Fibroblast of peridontal ligament (primary cell): ENCODE results near the gene MRGPRF.

Experiments used
- DNase-seq: peaks from one replicate; pipeline ENCODE4 v3.0.0-alpha.2; 2010; ENCODE audit errors: extremely low read depth

MRGPRF gene

DNA sequence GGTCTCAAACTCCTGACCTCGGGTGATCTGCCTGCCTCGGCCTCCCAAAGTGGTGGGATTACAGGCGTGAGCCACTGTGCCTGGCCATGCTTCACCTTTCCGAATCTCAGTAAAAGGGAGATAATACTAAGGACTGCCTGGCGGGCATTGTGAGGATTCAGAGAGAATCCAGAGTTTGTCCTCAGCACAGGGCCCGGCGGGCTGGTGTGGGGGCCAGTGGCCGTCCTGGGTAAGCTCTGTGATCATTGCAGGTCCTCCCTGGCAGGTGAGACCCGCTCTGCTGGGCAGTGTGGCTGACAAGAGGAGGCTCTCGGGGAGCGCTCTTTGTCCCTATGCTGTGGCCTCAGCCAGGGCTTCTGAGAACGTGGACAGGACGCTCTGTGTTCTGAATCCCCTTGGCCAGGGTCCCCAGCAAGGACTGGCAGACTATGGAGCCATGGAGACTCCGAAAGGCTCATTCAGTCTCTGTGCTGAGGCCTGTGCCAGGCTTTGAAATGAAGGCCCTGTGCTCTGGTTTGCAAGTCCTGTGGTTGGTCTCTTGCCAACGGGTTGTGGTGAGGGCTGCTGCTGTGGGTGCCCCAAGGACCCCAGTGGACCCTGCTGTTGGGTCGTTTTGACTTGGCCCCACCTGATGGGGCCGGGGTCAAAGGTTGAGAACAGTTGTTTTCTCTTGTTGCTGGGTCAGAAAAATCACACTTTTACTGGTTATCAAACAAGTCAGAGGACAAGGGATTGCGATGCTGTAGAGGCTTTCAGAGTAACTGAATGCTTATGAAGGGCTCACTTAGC, 37.7 kb upstream of the MRGPRF start:
- DNase-seq, result no peak

DNA sequence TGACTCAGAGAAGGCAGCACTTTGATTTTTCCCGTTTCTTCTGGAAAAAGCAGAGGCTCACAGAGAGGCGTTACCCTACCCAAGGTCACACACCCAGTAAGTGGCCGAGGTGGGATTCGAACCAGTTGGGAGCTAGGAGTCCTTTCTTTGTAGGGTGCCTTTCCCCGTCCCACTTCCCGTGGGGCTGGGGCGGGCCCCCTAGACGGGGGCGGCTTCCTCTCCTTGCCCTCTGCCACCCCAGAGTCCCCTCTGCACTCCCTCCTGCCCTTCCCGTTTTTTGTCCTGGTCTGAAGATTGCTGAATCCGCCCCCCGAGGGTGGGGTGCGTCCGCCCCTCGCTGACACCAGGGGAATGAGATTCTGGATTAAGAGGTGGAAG, 36.4 kb upstream of the MRGPRF start:
- DNase-seq, result no peak

DNA sequence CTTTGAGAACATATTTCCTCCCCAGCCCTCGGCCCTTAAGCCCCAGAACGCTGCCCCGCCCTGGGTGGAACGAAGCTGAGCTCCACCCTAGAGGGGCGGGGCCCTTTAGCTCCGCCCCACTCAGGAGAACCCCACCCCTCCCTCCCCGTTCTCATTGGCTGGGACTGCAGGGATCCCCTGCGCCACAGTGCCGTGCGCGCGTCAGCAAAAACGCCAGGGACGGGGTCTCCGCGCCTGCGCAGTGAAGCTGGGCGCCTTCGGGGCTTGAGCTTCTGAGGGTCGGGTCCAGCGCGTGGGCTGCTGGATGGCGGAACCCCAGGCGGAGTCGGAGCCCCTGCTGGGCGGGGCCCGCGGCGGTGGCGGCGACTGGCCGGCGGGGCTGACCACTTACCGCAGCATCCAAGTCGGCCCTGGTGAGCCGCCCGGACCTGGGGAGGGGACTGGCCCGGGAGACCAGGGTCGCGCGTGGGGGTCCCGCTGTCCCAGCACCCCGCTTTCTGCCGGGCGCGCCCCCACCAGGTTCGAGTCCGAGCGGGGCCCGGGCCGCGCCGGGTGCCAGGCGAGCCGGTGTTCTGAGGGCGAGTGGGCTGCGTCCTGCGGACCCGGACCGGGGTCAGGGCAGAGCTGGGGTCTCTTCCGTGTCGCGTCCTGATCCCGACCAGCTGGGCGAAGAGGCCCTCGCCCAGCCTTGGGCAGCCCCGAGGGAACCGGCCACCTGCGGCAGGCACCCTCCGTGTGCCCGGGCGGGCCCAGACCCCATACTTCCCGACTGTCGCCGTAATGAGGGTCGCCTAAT, 35.8 kb upstream of the MRGPRF start, which contains the start of gene TPCN2:
TPCN2 (plus strand) TSS at position 239 of the 796 bp plus-strand sequence; CDS start at position 305, 66 bp downstream.
- peak; percentile 93 for DNase-seq

DNA sequence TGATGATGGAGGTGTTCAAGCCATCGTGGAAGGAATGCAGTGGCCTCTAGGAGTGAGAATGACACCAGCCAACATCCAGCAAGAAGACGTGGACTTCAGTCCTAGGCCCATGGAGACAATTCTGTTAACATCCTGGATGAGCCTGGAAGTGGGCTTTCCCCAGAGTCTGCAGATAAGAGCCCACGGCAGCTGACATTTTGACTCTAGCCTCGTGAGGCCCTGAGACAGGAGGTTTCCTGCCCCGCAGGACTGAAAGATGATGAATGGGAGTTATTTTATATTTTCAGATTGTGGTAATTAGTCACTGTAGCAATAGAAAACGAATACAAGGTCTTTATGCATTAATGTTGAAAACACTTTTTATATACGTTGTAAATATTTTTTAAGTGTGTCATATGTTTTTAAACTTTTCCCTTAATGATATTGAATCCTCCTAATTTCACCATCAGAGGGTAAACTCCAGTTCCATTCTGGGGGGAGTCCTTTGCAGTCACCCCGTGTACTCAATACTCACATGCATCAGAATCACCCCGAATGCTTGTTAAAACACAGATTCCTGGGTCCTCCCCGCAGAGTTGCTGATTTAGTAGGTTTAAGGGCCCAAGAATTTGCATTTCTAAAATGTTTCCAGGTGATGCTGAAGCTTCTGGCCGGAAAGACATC, 35.1 kb upstream of the MRGPRF start:
- no peak for DNase-seq

DNA sequence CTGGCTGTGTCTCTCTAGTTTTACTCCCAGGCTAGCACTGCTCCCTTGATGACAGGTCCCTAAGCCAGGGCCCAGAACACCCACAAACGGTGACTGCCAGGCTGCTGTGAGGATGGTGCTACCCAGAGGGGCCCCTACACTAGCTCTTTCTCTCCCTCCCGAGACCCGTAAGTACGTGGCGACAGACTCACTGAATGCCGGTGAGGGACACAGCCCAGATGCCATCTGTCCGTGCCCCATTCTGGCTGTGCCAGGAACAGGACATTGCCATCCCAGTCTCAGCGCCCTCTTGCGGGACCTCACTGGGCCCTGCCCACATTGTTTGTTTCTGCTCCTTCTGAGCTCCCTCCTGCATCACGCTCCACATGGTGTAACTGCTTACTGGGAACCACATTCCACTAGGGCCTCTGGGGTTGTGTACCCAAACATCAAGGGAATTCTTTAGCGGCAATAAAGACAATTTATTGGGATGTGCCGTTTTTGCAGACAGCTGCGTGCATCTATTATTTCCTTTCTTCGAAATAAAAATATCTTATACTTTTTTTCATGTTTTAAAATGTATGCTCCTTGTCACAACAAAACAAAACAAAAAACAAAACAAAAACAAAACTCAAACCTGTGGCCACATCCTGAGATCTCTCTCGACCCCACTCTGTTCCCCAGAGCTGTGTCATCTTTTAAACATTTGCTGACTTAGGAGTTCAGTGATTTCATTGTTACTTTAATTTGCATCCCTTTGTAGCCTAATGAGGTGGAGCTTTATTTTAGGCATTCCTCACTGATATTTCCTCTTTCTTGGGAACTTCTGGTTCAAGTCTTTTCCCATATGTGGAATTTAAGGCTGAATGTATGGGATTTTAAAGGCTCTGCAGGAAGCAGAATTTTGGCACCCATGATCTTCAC, 31.3 kb upstream of the MRGPRF start:
- peak; percentile 77 for DNase-seq

DNA sequence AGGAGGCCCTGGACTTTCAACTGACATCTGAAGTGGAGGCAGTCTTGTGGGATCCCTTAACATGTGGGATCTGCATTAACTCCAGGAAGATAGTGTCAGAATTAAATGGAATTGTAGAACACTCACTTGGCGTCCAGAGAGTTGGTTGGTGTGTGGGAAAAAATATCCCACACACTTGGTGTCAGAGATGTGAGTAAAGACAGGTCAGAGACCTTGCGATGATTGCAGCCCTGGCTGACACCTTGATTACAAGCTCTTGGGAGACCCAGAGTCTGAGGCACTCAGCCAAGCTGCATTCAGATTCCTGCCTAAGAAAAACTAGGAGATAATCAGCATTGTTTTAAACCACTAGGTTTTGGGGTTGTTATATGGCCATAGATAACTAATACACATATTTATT, 28.5 kb upstream of the MRGPRF start:
- DNase-seq, result peak; percentile 66

DNA sequence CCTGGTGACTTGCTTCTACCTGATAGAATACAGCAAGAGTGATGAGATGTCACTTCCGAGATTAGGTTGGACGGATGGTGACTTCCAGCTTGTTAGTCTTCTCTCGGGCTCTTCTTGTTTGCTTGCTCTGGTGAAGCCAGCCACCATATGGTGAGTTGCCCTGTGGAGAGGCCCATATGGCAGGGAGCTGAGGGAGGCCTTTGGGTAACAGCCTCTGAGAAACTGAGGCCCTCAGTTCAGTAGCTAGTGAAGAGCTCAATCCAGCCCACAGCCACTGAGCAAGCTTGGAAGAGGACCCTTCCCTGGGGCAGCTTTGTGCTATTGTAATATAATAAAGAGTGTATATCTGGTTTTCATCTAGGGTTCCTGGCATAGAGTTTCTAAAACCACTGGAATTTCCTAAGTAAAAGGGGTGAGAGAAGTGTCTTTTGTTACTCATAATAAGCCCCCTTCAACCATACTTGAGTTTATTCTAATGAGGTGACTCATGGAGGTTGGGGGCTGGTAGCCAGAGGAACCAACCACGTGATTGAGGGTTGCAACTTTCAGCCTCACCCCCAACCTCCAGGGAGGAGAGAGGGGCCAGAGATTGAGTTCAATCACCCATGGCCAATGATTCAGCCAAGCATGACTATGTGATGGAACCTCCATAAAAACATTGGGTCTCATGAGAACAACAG, 27.7 kb upstream of the MRGPRF start:
- DNase-seq, result peak; percentile 97

DNA sequence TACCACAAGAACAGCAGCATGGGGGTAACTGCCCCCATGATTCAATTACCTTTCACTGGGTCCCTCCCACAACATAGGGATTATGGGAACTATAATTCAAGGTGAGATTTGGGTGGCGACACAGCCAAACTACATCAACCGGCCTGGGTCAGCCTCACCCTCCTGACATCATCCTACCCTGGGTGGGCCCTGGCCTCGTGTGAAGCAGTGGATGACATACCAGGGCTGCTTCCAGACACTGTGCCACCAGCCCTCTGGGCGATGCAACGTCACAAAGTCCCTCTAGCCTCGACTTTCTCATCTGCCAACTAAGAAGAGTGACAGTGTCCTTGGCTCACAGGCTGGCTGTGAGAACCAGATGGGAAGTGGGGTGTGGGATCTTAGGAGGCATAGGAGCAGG, 27.0 kb upstream of the MRGPRF start:
- DNase-seq, result no peak

DNA sequence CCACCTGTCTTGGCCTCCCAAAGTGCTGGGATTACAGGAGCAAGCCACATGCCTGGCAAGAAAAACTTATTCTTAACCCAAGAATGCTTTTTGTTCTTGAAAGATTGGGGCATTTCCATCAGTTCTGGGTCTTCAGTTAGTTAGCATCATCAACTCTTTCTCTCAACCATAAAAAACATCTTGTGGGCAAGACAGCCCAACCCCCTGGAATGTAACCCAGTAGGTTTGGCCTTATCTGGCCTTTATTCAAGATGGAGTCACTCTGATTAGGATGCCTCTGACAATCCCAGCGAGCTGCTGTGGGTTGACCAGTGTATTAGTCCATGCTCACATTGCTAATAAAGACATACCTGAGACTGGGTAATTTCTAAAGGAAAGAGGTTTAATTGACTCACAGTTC, 26.5 kb upstream of the MRGPRF start:
- DNase-seq, result peak; percentile 86

DNA sequence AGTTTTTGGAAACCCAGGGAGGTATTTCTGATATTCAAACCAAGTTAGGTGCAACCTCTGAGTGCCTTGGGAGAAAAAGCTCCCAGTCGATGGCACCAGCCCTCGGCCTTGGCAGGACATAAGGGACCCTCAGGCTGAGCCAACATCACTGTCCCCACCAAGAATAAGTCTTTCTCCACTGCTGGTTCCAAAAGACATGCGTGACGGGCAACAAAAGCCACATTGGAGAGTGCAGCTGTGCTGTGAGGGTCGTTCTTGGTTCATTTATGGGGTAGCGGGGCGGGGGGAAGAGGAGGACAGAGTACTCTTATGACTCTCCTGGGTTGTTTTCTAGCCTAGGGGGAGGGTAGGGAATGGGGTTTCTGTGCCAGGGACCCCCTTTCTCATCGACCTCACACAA, 24.5 kb upstream of the MRGPRF start:
- DNase-seq, result no peak

DNA sequence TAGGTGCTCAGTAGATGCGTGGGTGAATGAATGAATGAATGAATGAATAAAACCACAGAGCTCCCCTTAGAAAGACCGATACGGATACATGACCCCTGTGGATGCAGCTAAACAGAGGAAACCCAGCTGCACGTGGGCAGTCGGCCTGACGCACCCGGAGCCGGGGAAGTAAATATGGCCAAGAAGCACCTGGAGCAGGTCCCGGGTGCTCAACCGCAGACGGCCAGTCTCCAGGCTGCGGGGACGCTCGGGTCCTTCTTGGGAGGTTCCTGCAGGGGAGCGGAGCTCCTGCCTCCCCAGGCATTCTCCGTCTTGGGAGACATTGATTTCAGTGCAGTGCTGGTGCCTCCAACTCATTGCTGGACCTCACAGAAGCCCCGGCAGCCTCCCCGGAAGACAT, 24.0 kb upstream of the MRGPRF start:
- DNase-seq, result no peak

DNA sequence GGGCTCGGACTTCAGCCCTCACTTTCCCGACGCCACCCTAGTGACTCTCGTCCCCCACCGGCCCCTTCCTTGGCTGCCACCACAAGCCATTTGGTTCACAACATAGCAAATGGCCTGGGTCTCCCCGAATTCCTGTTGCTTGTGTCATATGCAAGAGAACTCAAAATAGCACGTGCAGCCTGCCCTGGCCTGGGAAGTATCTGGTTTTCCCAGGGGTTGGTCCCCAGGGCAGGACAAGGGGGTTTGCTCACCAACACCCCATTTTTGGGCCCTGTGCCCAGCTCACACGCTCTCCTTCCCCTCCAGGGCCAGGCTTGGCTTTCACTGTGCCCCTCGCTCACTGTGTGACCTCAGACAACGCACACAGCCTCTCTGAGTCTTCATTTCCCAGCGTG, 22.9 kb upstream of the MRGPRF start:
- DNase-seq, result peak; percentile 69

DNA sequence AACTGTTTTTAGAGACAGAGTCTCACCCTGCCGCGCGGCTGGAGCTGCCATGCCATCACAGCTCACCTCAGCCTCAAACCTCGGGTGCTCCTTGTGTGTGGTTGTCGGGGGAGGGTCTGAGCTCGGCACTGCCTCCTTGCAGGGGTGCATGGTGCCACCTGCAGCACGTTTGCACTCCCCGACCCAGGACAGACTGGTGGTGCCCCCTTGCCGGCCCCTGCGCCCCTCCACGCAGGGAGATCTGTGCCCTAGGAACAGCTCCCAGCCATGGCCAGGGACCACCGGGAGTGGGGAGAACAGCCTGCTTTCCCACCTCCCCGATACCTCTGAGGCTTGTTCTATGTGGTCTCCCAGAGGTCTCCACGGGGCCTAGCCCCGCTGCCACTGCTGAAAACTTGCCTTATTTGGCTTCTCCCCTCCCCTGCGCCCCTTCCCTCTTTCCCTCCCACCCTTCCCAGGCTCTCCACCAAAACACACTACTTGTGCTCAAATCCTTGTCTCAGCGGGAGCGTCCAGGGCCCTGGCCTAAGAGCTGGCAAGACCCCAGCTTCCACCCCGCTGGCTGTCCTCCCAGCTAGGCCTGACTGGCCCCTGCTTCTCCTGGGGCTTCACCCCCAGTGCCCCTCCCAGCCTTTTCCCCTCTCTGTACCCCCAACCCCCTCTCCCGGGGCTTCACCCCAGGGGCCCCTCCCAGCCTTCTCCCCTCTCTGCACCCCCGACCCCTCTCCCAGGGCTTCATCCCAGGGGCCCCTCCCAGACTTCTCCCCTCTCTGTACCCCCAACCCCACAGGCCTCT, 22.3 kb upstream of the MRGPRF start:
- DNase-seq, result peak; percentile 50

DNA sequence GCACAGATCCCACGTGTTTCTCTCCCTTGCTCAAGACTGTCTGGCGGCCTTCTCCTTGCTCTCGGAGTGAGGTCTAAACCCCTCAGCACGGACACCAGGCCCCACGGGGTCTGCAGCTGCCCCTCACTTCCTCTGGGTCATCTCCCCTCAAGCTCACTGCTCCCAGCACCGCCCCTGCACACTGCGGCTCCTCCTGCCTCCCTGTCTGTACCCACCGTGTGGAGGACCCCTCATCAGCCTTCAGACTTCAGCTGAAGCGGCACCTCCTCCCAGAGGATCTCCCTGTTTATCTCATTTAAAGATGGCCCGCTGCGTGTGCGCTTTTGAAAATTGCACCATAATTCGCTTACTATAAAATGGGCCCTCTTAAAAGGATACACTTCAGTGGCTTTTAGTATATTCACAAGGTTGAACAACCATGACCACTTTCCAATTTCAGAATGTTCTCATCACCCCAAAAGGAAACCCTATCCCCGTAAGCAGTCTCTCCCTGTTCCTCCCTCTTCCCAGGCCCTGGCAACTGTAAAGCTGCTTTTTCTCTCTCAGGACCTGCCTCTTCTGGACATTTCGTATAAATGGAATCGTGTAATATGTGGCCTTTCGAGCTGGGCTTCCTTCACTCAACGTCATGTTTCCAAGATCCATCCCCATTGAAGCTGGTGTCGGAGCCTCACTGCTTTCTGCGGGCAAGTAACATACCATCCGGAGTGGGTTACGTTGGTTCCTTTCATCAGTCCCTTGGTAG, 21.2 kb upstream of the MRGPRF start:
- DNase-seq, result no peak

DNA sequence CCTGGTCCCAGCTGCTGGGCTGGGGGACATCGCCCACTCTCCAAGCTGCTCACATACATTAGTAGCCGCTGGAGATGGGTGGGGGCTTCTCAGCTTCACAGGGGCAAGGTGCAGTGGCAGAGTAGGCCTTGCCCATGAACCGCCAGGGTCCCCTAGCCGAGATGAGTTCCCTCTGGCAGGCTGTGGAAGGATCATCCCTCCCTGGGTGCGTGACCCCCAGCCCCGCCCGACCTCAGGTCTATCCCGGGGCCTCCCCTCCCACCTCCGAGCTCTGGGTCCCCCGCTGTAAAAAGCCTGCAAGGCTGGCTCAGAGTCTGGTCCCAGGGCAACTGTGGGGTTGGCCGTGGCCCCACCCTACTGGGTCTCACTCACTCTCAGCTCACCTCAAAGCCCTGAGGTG, 20.4 kb upstream of the MRGPRF start:
- DNase-seq, result no peak

DNA sequence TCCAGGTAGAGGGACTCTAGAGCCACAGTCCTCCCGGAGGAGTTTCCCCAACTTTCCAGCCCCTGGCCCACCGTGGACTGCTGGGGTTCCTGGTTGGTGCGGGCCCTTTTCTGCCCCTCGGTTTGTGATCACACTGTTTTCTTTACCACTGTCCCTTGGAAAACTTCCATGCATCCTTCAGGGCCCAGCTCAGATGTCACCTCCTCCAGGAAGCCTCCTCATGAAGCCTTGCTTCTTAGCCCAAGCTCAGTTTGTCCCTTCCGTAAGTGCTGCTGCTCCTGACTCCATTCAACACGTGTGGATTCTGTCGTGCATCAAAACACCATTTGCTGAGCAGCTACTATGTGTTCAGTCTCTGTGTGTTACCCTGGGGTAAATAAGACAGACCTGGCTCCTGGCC, 19.8 kb upstream of the MRGPRF start:
- DNase-seq, result no peak

DNA sequence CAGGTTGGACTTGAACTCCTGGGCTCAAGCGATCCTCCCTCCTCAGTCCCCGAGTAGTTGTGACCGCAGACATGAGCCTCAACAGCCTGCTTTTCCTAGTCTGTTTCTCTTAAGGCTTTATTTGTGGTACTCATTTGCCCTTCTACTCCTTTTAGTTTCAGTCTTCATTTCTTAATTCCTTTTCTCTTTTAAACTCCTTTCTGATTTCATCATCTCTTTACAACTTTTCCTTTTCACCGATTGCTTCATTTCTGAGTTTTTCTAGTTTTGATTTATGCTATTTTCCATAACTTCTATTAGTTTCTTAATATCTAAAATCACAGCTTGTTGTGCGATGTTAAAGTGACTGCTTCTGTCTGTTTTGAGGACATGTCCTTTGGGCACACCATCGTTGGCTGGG, 17.3 kb upstream of the MRGPRF start:
- no peak for DNase-seq

DNA sequence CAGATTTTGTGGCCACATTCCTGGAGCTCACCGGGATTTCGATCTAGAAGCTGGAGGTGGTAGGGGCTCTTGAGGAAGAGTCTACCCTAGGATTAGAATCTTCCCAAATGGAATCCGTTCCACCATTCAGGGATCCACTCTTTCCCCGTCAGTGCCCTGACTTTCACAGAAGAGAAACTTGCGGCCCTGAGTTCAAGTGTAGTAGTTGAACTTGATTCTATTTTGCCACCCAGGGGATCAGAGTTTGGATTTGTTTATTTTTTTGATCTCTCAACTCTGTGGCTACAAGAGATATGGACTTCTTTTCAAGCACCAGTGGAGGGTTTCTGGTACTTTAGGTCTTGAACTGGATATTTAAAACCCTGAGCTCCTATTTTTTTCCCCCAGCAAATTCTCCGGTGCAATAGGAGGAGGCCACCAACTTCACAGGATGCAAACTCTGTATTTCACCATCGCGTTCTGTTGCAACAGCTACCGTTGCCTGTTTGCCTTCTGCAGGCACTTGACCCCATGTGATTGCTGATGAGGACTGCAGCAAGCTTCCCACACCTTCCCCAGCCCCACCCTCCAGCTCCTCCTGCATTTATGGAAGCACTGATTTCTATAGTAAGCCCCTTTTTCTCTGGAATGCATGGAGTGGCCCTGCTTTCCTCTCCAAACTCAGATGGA, 14.8 kb upstream of the MRGPRF start:
- peak; percentile 42 for DNase-seq

DNA sequence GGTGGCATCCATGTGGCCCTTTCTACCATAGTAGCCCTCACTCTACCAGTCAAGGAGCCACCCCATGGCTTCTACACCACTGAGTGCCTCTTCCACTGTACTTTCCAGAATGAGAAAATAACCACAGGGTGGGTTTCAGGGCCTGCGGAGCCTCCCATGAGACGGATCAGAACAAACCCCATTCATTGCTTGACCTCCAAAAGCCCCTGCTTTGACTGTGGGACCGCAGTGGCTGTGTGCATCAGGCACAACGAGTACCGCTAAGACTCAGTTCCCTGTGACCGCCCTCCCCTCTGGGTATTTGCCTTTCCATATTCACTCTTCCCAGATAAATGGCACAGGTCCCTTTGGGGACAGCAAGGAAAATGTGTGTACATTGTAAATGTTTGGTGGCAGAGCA, 11.5 kb upstream of the MRGPRF start:
- DNase-seq, result no peak
